Adrenal gland (tissue), 12 donors: ENCODE results near the gene GPR27. TPM values are rescaled to one million over a fixed set of nuclear protein-coding genes. Genes with fewer than 3 reads are reported as not detected.
A peak's percentile ranks its signal among the peaks of the same experiment; 100 is the strongest.

Experiments used
- DNase-seq, 7 donors: peaks; one replicate each; pipeline ENCODE4 v3.0.0-alpha.2; 2019 to 2020
- H3K27ac ChIP-seq, 5 donors: fragments of 200-600 bp; sonication (generic) in 4 of 5; 1 replicate in 3 of 5; 2 replicates in 2 of 5; pipeline versions ENCODE4 v1.5.1 to v1.8.0; 2016 to 2020; ENCODE audit warnings: mild to moderate bottlenecking in 1 of 5
- H3K27me3 ChIP-seq: fragments of 200-600 bp; 2 replicates; pipeline ENCODE4 v1.8.0; 2021
- H3K36me3 ChIP-seq, 2 donors: fragments of 200-600 bp; replicated peaks in 1 of 2; 1 replicate in 1 of 2; 2 replicates in 1 of 2; pipeline versions ENCODE4 v1.5.1 to v1.8.0; 2018 to 2022
- H3K4me1 ChIP-seq, 2 donors: fragments of 200-600 bp; replicated peaks in 1 of 2; 1 replicate in 1 of 2; 2 replicates in 1 of 2; pipeline versions ENCODE4 v1.5.1 to v1.8.0; 2018 to 2021
- H3K4me3 ChIP-seq, 4 donors: fragments of 200-600 bp; sonication (generic) in 3 of 4; one replicate each; pipeline ENCODE4 v1.5.1; 2016 to 2018
- H3K9me3 ChIP-seq, 3 donors: fragments of 200-600 bp; sonication (generic) in 1 of 3; replicated peaks in 1 of 3; 1 replicate in 2 of 3; 2 replicates in 1 of 3; pipeline versions ENCODE4 v1.5.1 to v1.8.0; 2016 to 2021
- CTCF ChIP-seq, 6 experiments: fragments of 450-650 bp in 4 of 6; fragments of 200-600 bp in 2 of 6; sonication (generic) in 1 of 6; IDR thresholded peaks; 1 replicate in 5 of 6; 2 replicates in 1 of 6; pipeline versions ENCODE4 v1.5.1 to v1.8.0; 2016 to 2021; ENCODE audit warnings: antibody characterized with exemption in 6 of 6, mild to moderate bottlenecking in 2 of 6, moderate library complexity in 1 of 6
- POLR2A ChIP-seq, 2 donors: fragments of 450-650 bp; IDR thresholded peaks; one replicate each; pipeline ENCODE4 v1.6.1; 2017; ENCODE audit warnings: antibody characterized with exemption in 2 of 2, mild to moderate bottlenecking in 2 of 2, moderate library complexity in 1 of 2
- WGBS, 4 donors: extraction: QIAGEN DNeasy Blood & Tissue Kit in 2 of 4; methylation state at CpG; one replicate each; pipeline versions ENCODE4 v1.1.5 to v1.1.7; 2013 to 2017; 5-methylcytosine and 5-hydroxymethylcytosine counted together
- intact Hi-C, 2 donors: fragments of 100-400 bp; cut with DNase I; formaldehyde crosslinking; loops; one replicate each; pipeline versions ENCODE4 v1.14.1 to v1.15.0; 2022 to 2023
- polyA plus RNA-seq, 3 donors: library from polyadenylated mRNA; stranded (reverse); fragments of 200-250 nt in 2 of 3; fragments of 350-450 nt in 1 of 3; fragmentation: Illumina TruSeq in 1 of 3; extraction: RNeasy Lipid Tissue Mini Kit (QIAGEN cat#74804) in 1 of 3; gene quantifications; one replicate each; pipeline ENCODE4 v1.2.3, GENCODE V29; 2013 to 2014
- total RNA-seq, 9 donors: library from RNA; depleted of rRNA in 4 of 9; stranded (reverse); fragments of >200 nt in 4 of 9; fragments of 120-200 nt in 1 of 9; fragmentation: NEBNext Ultra II Directional in 1 of 9; extraction: Animal tissue kit (Norgen Biotek cat#: 25700) in 1 of 9; gene quantifications; one replicate each; pipeline versions ENCODE4 v1.1.0 to v1.2.4, GENCODE V29; 2013 to 2023
- donor health status: healthy with polysubstance abuse.
- donor health status: Bipolar disorder and iron deficiency.
- donor health status: DM: yes; HTN: yes; CAD: no.
- donor health status: DM: no; HTN: no; CAD: no.
- donor health status: DM: no; HTN: no; CAD: no.
- donor health status: DM: yes; HTN: yes; CAD: no.

The GPR27 gene
- total and polyA plus RNA-seq, 12 donors = 0.48 to 3.9 (median 1.6) TPM; not detected in 1

GRCh38 chr3:71721651-71722157 lies 32.0 kb upstream of the GPR27 start:
- 76 to 82% (median 78%) methylated on average over 6 of the region's 6 CpGs for WGBS, 4 donors
- no peak for DNase-seq
- Histone ChIP-seq H3K27me3 (no peaks in the 10 kb centered on the region), H3K4me3 (no peak overlapping the region), H3K4me1 (peaks cover 6 to 7% of the 10 kb centered on the region in 2 donors), H3K36me3 (no peaks in the 10 kb centered on the region), H3K9me3 (no peaks in the 10 kb centered on the region), H3K27ac (no peak overlapping the region)
- intact Hi-C loops = loop anchor here in 1 of 2 donors (10.0 kb wide), 1 partner anchor 133 kb away; no protein-coding TSS in a partner anchor
- TF ChIP-seq POLR2A (IDR thresholded peaks at IDR 0.05) = no peak
- TF ChIP-seq CTCF (IDR thresholded peaks at IDR 0.05) = no peak

- Histone ChIP-seq H3K9me3 (no peaks in the 10 kb centered on the region), H3K27ac (no peak overlapping the region), H3K4me3 (no peak overlapping the region), H3K4me1 (peaks cover 6 to 7% of the 10 kb centered on the region in 2 donors), H3K27me3 (no peaks in the 10 kb centered on the region), H3K36me3 (no peaks in the 10 kb centered on the region)
- WGBS, 4 donors = 75 to 100% (median 97%) methylated on average over 1 of the region's 1 CpG
- DNase-seq = no peak
- intact Hi-C loops = loop anchor here in 1 of 2 donors (10.0 kb wide), 1 partner anchor 132 kb away; no protein-coding TSS in a partner anchor
- TF ChIP-seq POLR2A (IDR thresholded peaks at IDR 0.05) (no peak), CTCF (IDR thresholded peaks at IDR 0.05) (no peak)
These were observed 31.0 kb upstream of the GPR27 start for GRCh38 chr3:71722693-71723092.

GRCh38 chr3:71723452-71724170 lies 30.0 kb upstream of the GPR27 start:
- no peaks in the 10 kb centered on the region for H3K36me3 ChIP-seq

GRCh38 chr3:71724171-71724453 lies 29.5 kb upstream of the GPR27 start:
- H3K36me3 ChIP-seq = no peaks in the 10 kb centered on the region
- TF ChIP-seq CTCF (IDR thresholded peaks at IDR 0.05) (no peak), POLR2A (IDR thresholded peaks at IDR 0.05) (no peak)
- peak overlapping the region in 3 of 4 donors; percentile 28 to 99 (median 53) for H3K4me3 ChIP-seq
- H3K27ac ChIP-seq = no peak overlapping the region
- DNase-seq = no peak
- no peaks in the 10 kb centered on the region for H3K9me3 ChIP-seq
- H3K27me3 ChIP-seq = no peaks in the 10 kb centered on the region
- intact Hi-C loops = loop anchor here in 1 of 2 donors (10.0 kb wide), 1 partner anchor 131 kb away; no protein-coding TSS in a partner anchor
- H3K4me1 ChIP-seq = peaks cover 6 to 7% of the 10 kb centered on the region in 2 donors

More at GRCh38 chr3:71723452-71724170, 30.0 kb upstream of the GPR27 start:
- Histone ChIP-seq H3K27ac (no peak overlapping the region), H3K9me3 (no peaks in the 10 kb centered on the region), H3K27me3 (no peaks in the 10 kb centered on the region), H3K4me3 (peak overlapping the region in 1 of 4 donors; percentile 99), H3K4me1 (peaks cover 6 to 7% of the 10 kb centered on the region in 2 donors)
- WGBS, 4 donors = 57 to 72% (median 62%) methylated on average over 6 of the region's 6 CpGs
- TF ChIP-seq POLR2A (IDR thresholded peaks at IDR 0.05) = no peak
- TF ChIP-seq CTCF (IDR thresholded peaks at IDR 0.05) = no peak
- DNase-seq = no peak
- intact Hi-C loops = loop anchor here in 1 of 2 donors (10.0 kb wide), 1 partner anchor 131 kb away; no protein-coding TSS in a partner anchor
